ENCODE results near the gene SMAD7.

SMAD7 gene

GRCh38 chr18:48917579-48918517 is 32.9 kb downstream of the SMAD7 start:
- no peak overlapping the region for H3K27ac ChIP-seq (ENCODE audit: low read depth, low read length)
- H3K4me1 ChIP-seq (ENCODE audit: control insufficient read depth in 5 of 5, insufficient read depth in 5 of 5, low read length in 5 of 5), result peaks cover 0 to 17% (median 16%) of the 10 kb centered on the region in 5 donors
- H3K9ac ChIP-seq (ENCODE audit: low read length in 5 of 5), result no peak overlapping the region

GRCh38 chr18:48915626-48916425 is 34.9 kb downstream of the SMAD7 start:
- no peak overlapping the region for H3K4me3 ChIP-seq (ENCODE audit: low read depth in 1 of 5, low read length in 5 of 5)
- no peaks in the 10 kb centered on the region for H3K9me3 ChIP-seq (ENCODE audit: control insufficient read depth in 5 of 5, low read length in 5 of 5)
- H3K4me1 ChIP-seq (ENCODE audit: control insufficient read depth in 5 of 5, insufficient read depth in 5 of 5, low read length in 5 of 5), result peaks cover 0 to 12% (median 3%) of the 10 kb centered on the region in 5 donors
- H3K9ac ChIP-seq (ENCODE audit: low read length in 5 of 5), result no peak overlapping the region
- H3K36me3 ChIP-seq (ENCODE audit: control insufficient read depth in 5 of 5, insufficient read depth in 5 of 5, low read length in 5 of 5), result peaks cover 0 to 17% (median 15%) of the 10 kb centered on the region in 5 donors
- H3K27me3 ChIP-seq (ENCODE audit: control insufficient read depth in 5 of 5, insufficient read depth in 4 of 5, low read length in 5 of 5), result no peaks in the 10 kb centered on the region
- H3K27ac ChIP-seq (ENCODE audit: low read depth, low read length), result no peak overlapping the region

More at GRCh38 chr18:48917579-48918517, 32.9 kb downstream of the SMAD7 start:
- Histone ChIP-seq H3K36me3 (ENCODE audit: control insufficient read depth in 5 of 5, insufficient read depth in 5 of 5, low read length in 5 of 5) (peaks cover 0 to 29% (median 25%) of the 10 kb centered on the region in 5 donors), H3K27me3 (ENCODE audit: control insufficient read depth in 5 of 5, insufficient read depth in 4 of 5, low read length in 5 of 5) (no peaks in the 10 kb centered on the region), H3K9me3 (ENCODE audit: control insufficient read depth in 5 of 5, low read length in 5 of 5) (no peaks in the 10 kb centered on the region), H3K4me3 (ENCODE audit: low read depth in 1 of 5, low read length in 5 of 5) (no peak overlapping the region)

- Histone ChIP-seq H3K27me3 (ENCODE audit: control insufficient read depth in 5 of 5, insufficient read depth in 4 of 5, low read length in 5 of 5) (no peaks in the 10 kb centered on the region), H3K36me3 (ENCODE audit: control insufficient read depth in 5 of 5, insufficient read depth in 5 of 5, low read length in 5 of 5) (peaks cover 0 to 9% (median 6%) of the 10 kb centered on the region in 5 donors), H3K9me3 (ENCODE audit: control insufficient read depth in 5 of 5, low read length in 5 of 5) (no peaks in the 10 kb centered on the region), H3K4me1 (ENCODE audit: control insufficient read depth in 5 of 5, insufficient read depth in 5 of 5, low read length in 5 of 5) (peaks cover 0 to 16% (median 3%) of the 10 kb centered on the region in 5 donors), H3K9ac (ENCODE audit: low read length in 5 of 5) (no peak overlapping the region), H3K4me3 (ENCODE audit: low read depth in 1 of 5, low read length in 5 of 5) (no peak overlapping the region), H3K27ac (ENCODE audit: low read depth, low read length) (no peak overlapping the region)
Measured at GRCh38 chr18:48914581-48915251, 36.0 kb downstream of the SMAD7 start.

GRCh38 chr18:48913775-48914174 is 37.0 kb downstream of the SMAD7 start:
- H3K36me3 ChIP-seq (ENCODE audit: control insufficient read depth in 5 of 5, insufficient read depth in 5 of 5, low read length in 5 of 5), result no peaks in the 10 kb centered on the region

GRCh38 chr18:48913201-48913600 is 37.6 kb downstream of the SMAD7 start:
- Histone ChIP-seq H3K9me3 (ENCODE audit: control insufficient read depth in 5 of 5, low read length in 5 of 5) (no peaks in the 10 kb centered on the region), H3K27ac (ENCODE audit: low read depth, low read length) (no peak overlapping the region), H3K9ac (ENCODE audit: low read length in 5 of 5) (no peak overlapping the region), H3K4me1 (ENCODE audit: control insufficient read depth in 5 of 5, insufficient read depth in 5 of 5, low read length in 5 of 5) (peaks cover 0 to 16% (median 3%) of the 10 kb centered on the region in 5 donors), H3K36me3 (ENCODE audit: control insufficient read depth in 5 of 5, insufficient read depth in 5 of 5, low read length in 5 of 5) (no peaks in the 10 kb centered on the region), H3K27me3 (ENCODE audit: control insufficient read depth in 5 of 5, insufficient read depth in 4 of 5, low read length in 5 of 5) (no peaks in the 10 kb centered on the region), H3K4me3 (ENCODE audit: low read depth in 1 of 5, low read length in 5 of 5) (no peak overlapping the region)

More at GRCh38 chr18:48913775-48914174, 37.0 kb downstream of the SMAD7 start:
- no peaks in the 10 kb centered on the region for H3K9me3 ChIP-seq (ENCODE audit: control insufficient read depth in 5 of 5, low read length in 5 of 5)
- peaks cover 0 to 16% (median 3%) of the 10 kb centered on the region in 5 donors for H3K4me1 ChIP-seq (ENCODE audit: control insufficient read depth in 5 of 5, insufficient read depth in 5 of 5, low read length in 5 of 5)
- H3K27me3 ChIP-seq (ENCODE audit: control insufficient read depth in 5 of 5, insufficient read depth in 4 of 5, low read length in 5 of 5), result no peaks in the 10 kb centered on the region
- no peak overlapping the region for H3K27ac ChIP-seq (ENCODE audit: low read depth, low read length)
- no peak overlapping the region for H3K4me3 ChIP-seq (ENCODE audit: low read depth in 1 of 5, low read length in 5 of 5)
- no peak overlapping the region for H3K9ac ChIP-seq (ENCODE audit: low read length in 5 of 5)

GRCh38 chr18:48910972-48911545 is 39.7 kb downstream of the SMAD7 start:
- H3K9ac ChIP-seq (ENCODE audit: low read length in 5 of 5), result no peak overlapping the region
- H3K4me3 ChIP-seq (ENCODE audit: low read depth in 1 of 5, low read length in 5 of 5), result no peak overlapping the region
- no peaks in the 10 kb centered on the region for H3K36me3 ChIP-seq (ENCODE audit: control insufficient read depth in 5 of 5, insufficient read depth in 5 of 5, low read length in 5 of 5)
- H3K9me3 ChIP-seq (ENCODE audit: control insufficient read depth in 5 of 5, low read length in 5 of 5), result no peaks in the 10 kb centered on the region
- H3K27me3 ChIP-seq (ENCODE audit: control insufficient read depth in 5 of 5, insufficient read depth in 4 of 5, low read length in 5 of 5), result no peaks in the 10 kb centered on the region
- H3K4me1 ChIP-seq (ENCODE audit: control insufficient read depth in 5 of 5, insufficient read depth in 5 of 5, low read length in 5 of 5), result peaks cover 0 to 16% (median 3%) of the 10 kb centered on the region in 5 donors
- no peak overlapping the region for H3K27ac ChIP-seq (ENCODE audit: low read depth, low read length)

DNA sequence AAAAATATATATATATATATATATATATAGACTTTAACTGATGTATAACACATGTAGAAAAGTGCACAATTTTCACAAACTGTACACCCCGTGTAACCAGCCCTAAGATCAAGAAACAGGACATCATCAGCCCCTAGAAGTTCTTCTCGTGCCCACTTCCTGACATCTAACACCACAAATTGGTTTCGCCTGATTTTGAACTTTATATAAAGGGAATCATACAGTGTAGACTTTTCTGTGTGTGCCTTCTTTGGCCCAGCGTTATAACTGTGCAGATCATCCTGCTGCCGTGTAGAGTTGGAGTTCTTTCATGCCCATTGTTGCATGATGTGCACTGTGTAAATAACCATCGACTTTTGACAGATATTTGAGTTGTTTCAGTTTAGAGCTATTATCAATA is 41.0 kb downstream of the SMAD7 start:
- no peak overlapping the region for H3K9ac ChIP-seq (ENCODE audit: low read length in 5 of 5)
- peaks cover 0 to 11% (median under 1%) of the 10 kb centered on the region in 5 donors for H3K4me1 ChIP-seq (ENCODE audit: control insufficient read depth in 5 of 5, insufficient read depth in 5 of 5, low read length in 5 of 5)
- no peaks in the 10 kb centered on the region for H3K36me3 ChIP-seq (ENCODE audit: control insufficient read depth in 5 of 5, insufficient read depth in 5 of 5, low read length in 5 of 5)
- H3K9me3 ChIP-seq (ENCODE audit: control insufficient read depth in 5 of 5, low read length in 5 of 5), result peaks cover 0 to 6% (median 6%) of the 10 kb centered on the region in 5 donors
- no peak overlapping the region for H3K27ac ChIP-seq (ENCODE audit: low read depth, low read length)
- no peak overlapping the region for H3K4me3 ChIP-seq (ENCODE audit: low read depth in 1 of 5, low read length in 5 of 5)
- H3K27me3 ChIP-seq (ENCODE audit: control insufficient read depth in 5 of 5, insufficient read depth in 4 of 5, low read length in 5 of 5), result no peaks in the 10 kb centered on the region

DNA sequence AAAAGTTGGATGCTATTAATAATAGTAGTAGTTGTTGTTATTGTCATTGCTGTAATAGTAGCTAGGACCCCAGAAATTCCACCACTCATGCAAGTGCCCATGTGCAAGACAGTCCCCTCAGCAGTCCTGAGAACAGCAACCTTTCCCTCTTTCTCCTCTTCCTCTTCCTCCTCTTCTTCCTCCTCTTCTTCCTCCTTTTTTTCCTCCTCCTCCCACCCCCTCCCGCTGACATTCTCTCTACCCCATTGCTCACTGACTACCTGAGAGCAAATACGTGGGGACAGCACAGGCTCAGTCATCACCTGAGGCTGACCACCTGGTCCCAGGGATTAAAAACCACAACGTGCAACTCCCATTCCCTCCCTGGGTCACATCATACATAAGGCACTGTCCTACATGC is 41.8 kb downstream of the SMAD7 start:
- H3K27ac ChIP-seq (ENCODE audit: low read depth, low read length), result no peak overlapping the region

DNA sequence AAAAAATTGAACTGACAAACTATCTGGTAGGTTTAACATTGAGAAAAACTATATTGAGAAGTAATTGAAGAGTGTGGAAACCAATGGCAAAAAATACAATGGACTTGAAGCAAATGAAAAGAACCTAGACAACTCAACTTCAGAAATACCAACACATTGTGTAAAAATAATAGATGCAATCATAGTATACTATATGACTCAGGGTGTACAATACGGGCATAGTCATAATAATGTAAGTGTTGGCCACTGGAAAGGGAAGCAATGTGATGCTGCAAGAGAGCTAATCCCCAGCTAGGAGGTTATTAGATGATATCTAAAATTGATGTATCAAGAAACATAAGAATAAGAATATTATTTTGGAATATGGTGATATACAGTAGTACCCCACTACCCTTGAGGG is 45.3 kb downstream of the SMAD7 start:
- Histone ChIP-seq H3K27me3 (ENCODE audit: control insufficient read depth in 5 of 5, insufficient read depth in 4 of 5, low read length in 5 of 5) (no peaks in the 10 kb centered on the region), H3K27ac (ENCODE audit: low read depth, low read length) (no peak overlapping the region), H3K4me3 (ENCODE audit: low read depth in 1 of 5, low read length in 5 of 5) (no peak overlapping the region), H3K9ac (ENCODE audit: low read length in 5 of 5) (no peak overlapping the region), H3K4me1 (ENCODE audit: control insufficient read depth in 5 of 5, insufficient read depth in 5 of 5, low read length in 5 of 5) (peaks cover 12 to 26% (median 25%) of the 10 kb centered on the region in 5 donors), H3K9me3 (ENCODE audit: control insufficient read depth in 5 of 5, low read length in 5 of 5) (peaks cover 0 to 13% (median 10%) of the 10 kb centered on the region in 5 donors), H3K36me3 (ENCODE audit: control insufficient read depth in 5 of 5, insufficient read depth in 5 of 5, low read length in 5 of 5) (no peaks in the 10 kb centered on the region)

More for the DNA sequence above, 41.8 kb downstream of the SMAD7 start:
- Histone ChIP-seq H3K9ac (ENCODE audit: low read length in 5 of 5) (no peak overlapping the region), H3K36me3 (ENCODE audit: control insufficient read depth in 5 of 5, insufficient read depth in 5 of 5, low read length in 5 of 5) (no peaks in the 10 kb centered on the region), H3K4me1 (ENCODE audit: control insufficient read depth in 5 of 5, insufficient read depth in 5 of 5, low read length in 5 of 5) (peaks cover 0 to 8% (median under 1%) of the 10 kb centered on the region in 5 donors), H3K27me3 (ENCODE audit: control insufficient read depth in 5 of 5, insufficient read depth in 4 of 5, low read length in 5 of 5) (no peaks in the 10 kb centered on the region), H3K9me3 (ENCODE audit: control insufficient read depth in 5 of 5, low read length in 5 of 5) (peaks cover 0 to 13% (median 10%) of the 10 kb centered on the region in 5 donors), H3K4me3 (ENCODE audit: low read depth in 1 of 5, low read length in 5 of 5) (no peak overlapping the region)

Data from subcutaneous abdominal adipose tissue (tissue), 5 donors.